DOHH2 (cell line): ENCODE data around the gene PARP4.
"Not testable (repeated sequence)": the region's sequence is repeated elsewhere in the genome, so short reads cannot be mapped to it uniquely, and the experiment has no call there.

Experiments used
- H3F3A ChIP-seq: fragments of 200-600 bp; sonication (generic), shearing (Covaris generic); 2 replicates; pipeline ENCODE4 v1.6.0; 2016; ENCODE audit warnings: antibody characterized with exemption, mild to moderate bottlenecking; ENCODE audit not compliant: control insufficient read depth, insufficient read depth
- H3K27ac ChIP-seq: fragments of 200-600 bp; sonication (generic); 2 replicates; pipeline ENCODE4 v1.5.1; 2014; ENCODE audit warnings: low read depth, mild to moderate bottlenecking, low read length, moderate library complexity
- H3K27me3 ChIP-seq: fragments of 200-600 bp; sonication (generic); 2 replicates; pipeline ENCODE4 v1.6.1; 2014; ENCODE audit warnings: mild to moderate bottlenecking, low read length, mixed read lengths; ENCODE audit not compliant: control insufficient read depth
- H3K36me3 ChIP-seq: fragments of 200-600 bp; sonication (generic); 2 replicates; pipeline ENCODE4 v1.6.1; 2014; ENCODE audit warnings: mild to moderate bottlenecking, low read length, moderate library complexity, mixed read lengths; ENCODE audit not compliant: control insufficient read depth
- H3K4me1 ChIP-seq: fragments of 200-600 bp; sonication (generic); 2 replicates; pipeline ENCODE4 v1.6.1; 2014; ENCODE audit warnings: mild to moderate bottlenecking, low read length, mixed read lengths; ENCODE audit not compliant: control insufficient read depth
- H3K4me2 ChIP-seq: fragments of 200-600 bp; sonication (generic); 2 replicates; pipeline ENCODE4 v1.6.0; 2014; ENCODE audit warnings: mild to moderate bottlenecking, low read length, moderate library complexity
- H3K4me3 ChIP-seq: fragments of 200-600 bp; sonication (generic); 2 replicates; pipeline ENCODE4 v1.5.1; 2014; ENCODE audit warnings: mild to moderate bottlenecking, low read length, mixed read lengths
- H3K79me2 ChIP-seq: fragments of 200-600 bp; sonication (generic); 2 replicates; pipeline ENCODE4 v1.6.1; 2014; ENCODE audit warnings: mild to moderate bottlenecking, low read length, mixed read lengths; ENCODE audit not compliant: control insufficient read depth
- H3K9me2 ChIP-seq: fragments of 200-600 bp; sonication (generic); replicated peaks from 2 replicates; pipeline ENCODE4 v1.6.1; 2014; ENCODE audit warnings: mild to moderate bottlenecking, low read length, mixed read lengths; ENCODE audit not compliant: control insufficient read depth
- H3K9me3 ChIP-seq: fragments of 200-600 bp; sonication (generic); 2 replicates; pipeline ENCODE4 v1.6.1; 2014; ENCODE audit warnings: antibody characterized with exemption, low read length, mixed read lengths; ENCODE audit not compliant: control insufficient read depth, insufficient read depth
- H4K20me1 ChIP-seq: fragments of 200-600 bp; sonication (generic); 2 replicates; pipeline ENCODE4 v1.6.0; 2014; ENCODE audit warnings: low read depth, mild to moderate bottlenecking, antibody characterized with exemption, low read length, moderate library complexity; ENCODE audit not compliant: control insufficient read depth, insufficient read depth
- CTCF ChIP-seq: fragments of 200-600 bp; sonication (generic); IDR thresholded peaks from one replicate; pipeline ENCODE4 v1.5.1; 2014; ENCODE audit warnings: antibody characterized with exemption, mild to moderate bottlenecking, low read depth, low read length; ENCODE audit not compliant: poor library complexity, severe bottlenecking
- EZH2phosphoT487 ChIP-seq: fragments of 200-600 bp; sonication (generic); IDR thresholded peaks from 2 replicates; pipeline ENCODE4 v1.6.1; 2017; ENCODE audit warnings: borderline replicate concordance, mild to moderate bottlenecking, antibody characterized with exemption, low read length, moderate library complexity, mixed read lengths

Gene PARP4

GRCh38 chr13:24489721-24490120, 22.9 kb downstream of the PARP4 start:
- H3K4me2 ChIP-seq, result no peak overlapping the region
- no peaks in the 10 kb centered on the region for H3K4me1 ChIP-seq
- no peaks in the 10 kb centered on the region for H3K9me2 ChIP-seq
- no peaks in the 10 kb centered on the region for H3K27me3 ChIP-seq
- H3K4me3 ChIP-seq, result no peak overlapping the region
- peaks cover 36% of the 10 kb centered on the region for H3K36me3 ChIP-seq
- H3K9me3 ChIP-seq, result no peaks in the 10 kb centered on the region
- H3K79me2 ChIP-seq, result no peaks in the 10 kb centered on the region
- no peaks in the 10 kb centered on the region for H3F3A ChIP-seq
- no peak overlapping the region for H3K27ac ChIP-seq
- H4K20me1 ChIP-seq, result no peaks in the 10 kb centered on the region
- no peak for TF ChIP-seq EZH2phosphoT487
- no peak for TF ChIP-seq CTCF

- not testable (repeated sequence) for H3K4me3 ChIP-seq, H3K4me1 ChIP-seq, H3K9me3 ChIP-seq, H3K9me2 ChIP-seq, H3K27me3 ChIP-seq, H3K27ac ChIP-seq, H3K79me2 ChIP-seq, H3F3A ChIP-seq, H4K20me1 ChIP-seq, H3K4me2 ChIP-seq
- H3K36me3 ChIP-seq, result peaks cover 34% of the 10 kb centered on the region
Measured at GRCh38 chr13:24488092-24488491, 24.5 kb downstream of the PARP4 start.

- peaks cover 33% of the 10 kb centered on the region for H3K36me3 ChIP-seq
- H3K79me2 ChIP-seq, H3K27me3 ChIP-seq, H3K4me2 ChIP-seq, H3K27ac ChIP-seq, H3F3A ChIP-seq, H3K9me3 ChIP-seq, H4K20me1 ChIP-seq, H3K4me3 ChIP-seq, H3K9me2 ChIP-seq, H3K4me1 ChIP-seq: not testable (repeated sequence)
Measured at GRCh38 chr13:24486017-24486657, 26.4 kb downstream of the PARP4 start.

- H3K27me3 ChIP-seq, result no peaks in the 10 kb centered on the region
- H3K4me3 ChIP-seq, result no peak overlapping the region
- no peaks in the 10 kb centered on the region for H3K4me1 ChIP-seq
- H3K4me2 ChIP-seq, result no peak overlapping the region
- no peaks in the 10 kb centered on the region for H4K20me1 ChIP-seq
- no peaks in the 10 kb centered on the region for H3K9me2 ChIP-seq
- H3F3A ChIP-seq, result no peaks in the 10 kb centered on the region
- no peak for TF ChIP-seq EZH2phosphoT487
- no peak for TF ChIP-seq CTCF
- peaks cover 43% of the 10 kb centered on the region for H3K36me3 ChIP-seq
- no peaks in the 10 kb centered on the region for H3K9me3 ChIP-seq
- H3K27ac ChIP-seq, result no peak overlapping the region
- no peaks in the 10 kb centered on the region for H3K79me2 ChIP-seq
Measured at GRCh38 chr13:24473686-24474085, 38.9 kb downstream of the PARP4 start.

GRCh38 chr13:24472129-24472528, 40.4 kb downstream of the PARP4 start:
- H3F3A ChIP-seq, H3K27ac ChIP-seq, H3K4me1 ChIP-seq, H3K4me3 ChIP-seq, H3K9me2 ChIP-seq, H4K20me1 ChIP-seq, H3K27me3 ChIP-seq, H3K79me2 ChIP-seq, H3K4me2 ChIP-seq, H3K9me3 ChIP-seq: not testable (repeated sequence)
- H3K36me3 ChIP-seq, result peaks cover 40% of the 10 kb centered on the region
